Renal pelvis (tissue), 12 donors: ENCODE results near the gene CKAP2. TPM values are rescaled to one million over a fixed set of nuclear protein-coding genes. Genes with fewer than 3 reads are reported as not detected.
"Not testable (repeated sequence)": the region's sequence is repeated elsewhere in the genome, so short reads cannot be mapped to it uniquely, and the experiment has no call there.

ENCODE experiments used
- DNase-seq: peaks from one replicate; pipeline ENCODE4 v3.0.0-alpha.2; 2013
- long read RNA-seq, 16 experiments: transcript quantifications; one replicate each; lab custom pipeline, GENCODE V29; 2026
- polyA plus RNA-seq, 3 donors: library from polyadenylated mRNA; unstranded; fragments of 120-200 nt; gene quantifications; one replicate each; pipeline ENCODE4 v1.2.1, GENCODE V29; 2013; ENCODE audit not compliant: insufficient read length in 3 of 3

Gene CKAP2, protein sequence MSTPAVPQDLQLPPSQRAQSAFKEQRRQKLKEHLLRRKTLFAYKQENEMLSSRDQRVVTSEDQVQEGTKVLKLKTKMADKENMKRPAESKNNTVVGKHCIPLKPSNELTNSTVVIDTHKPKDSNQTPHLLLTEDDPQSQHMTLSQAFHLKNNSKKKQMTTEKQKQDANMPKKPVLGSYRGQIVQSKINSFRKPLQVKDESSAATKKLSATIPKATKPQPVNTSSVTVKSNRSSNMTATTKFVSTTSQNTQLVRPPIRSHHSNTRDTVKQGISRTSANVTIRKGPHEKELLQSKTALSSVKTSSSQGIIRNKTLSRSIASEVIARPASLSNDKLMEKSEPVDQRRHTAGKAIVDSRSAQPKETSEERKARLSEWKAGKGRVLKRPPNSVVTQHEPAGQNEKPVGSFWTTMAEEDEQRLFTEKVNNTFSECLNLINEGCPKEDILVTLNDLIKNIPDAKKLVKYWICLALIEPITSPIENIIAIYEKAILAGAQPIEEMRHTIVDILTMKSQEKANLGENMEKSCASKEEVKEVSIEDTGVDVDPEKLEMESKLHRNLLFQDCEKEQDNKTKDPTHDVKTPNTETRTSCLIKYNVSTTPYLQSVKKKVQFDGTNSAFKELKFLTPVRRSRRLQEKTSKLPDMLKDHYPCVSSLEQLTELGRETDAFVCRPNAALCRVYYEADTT
- 10 to 100 TPM; 50.6 to 63.5 (median 51.1) TPM for polyA plus RNA-seq
- long read RNA-seq, donor 1, partial matches to known transcripts: 0 of 5 reads
- long read RNA-seq, donor 1, other reads (novel, unspliced or antisense): 0 of 5 reads
- long read RNA-seq, donor 2, transcript CKAP2-201 (9 exons, 3,375 nt): major isoform, 5 of 34 reads
- long read RNA-seq, donor 2, partial matches to known transcripts: 24 of 34 reads
- long read RNA-seq, donor 2, other reads (novel, unspliced or antisense): 0 of 34 reads
- long read RNA-seq, donor 3, transcript CKAP2-201 (9 exons, 3,375 nt): major isoform, 5 of 7 reads
- long read RNA-seq, donor 3, partial matches to known transcripts: 0 of 7 reads
- long read RNA-seq, donor 3, other reads (novel, unspliced or antisense): 0 of 7 reads
- long read RNA-seq, donor 4, partial matches to known transcripts: 0 of 4 reads
- long read RNA-seq, donor 4, other reads (novel, unspliced or antisense): 0 of 4 reads
- long read RNA-seq, donor 5, transcript CKAP2-201 (9 exons, 3,375 nt): major isoform, 5 of 13 reads
- long read RNA-seq, donor 5, partial matches to known transcripts: 7 of 13 reads
- long read RNA-seq, donor 5, other reads (novel, unspliced or antisense): 0 of 13 reads
- long read RNA-seq, donor 6, transcript CKAP2-201 (9 exons, 3,375 nt): major isoform, 5 of 8 reads
- long read RNA-seq, donor 6, partial matches to known transcripts: 0 of 8 reads
- long read RNA-seq, donor 6, other reads (novel, unspliced or antisense): 0 of 8 reads
- long read RNA-seq, donor 7, transcript CKAP2-201 (9 exons, 3,375 nt): major isoform, 7 of 19 reads
- long read RNA-seq, donor 7, partial matches to known transcripts: 9 of 19 reads
- long read RNA-seq, donor 7, other reads (novel, unspliced or antisense): 0 of 19 reads
- long read RNA-seq, donor 8, partial matches to known transcripts: 0 of 2 reads
- long read RNA-seq, donor 8, other reads (novel, unspliced or antisense): 0 of 2 reads
- long read RNA-seq, donor 9, partial matches to known transcripts: 6 of 12 reads
- long read RNA-seq, donor 9, other reads (novel, unspliced or antisense): 0 of 12 reads
- long read RNA-seq, donor 10, transcript CKAP2-204 (2 exons, 798 nt): major isoform, 5 of 34 reads
- long read RNA-seq, donor 10, partial matches to known transcripts: 26 of 34 reads
- long read RNA-seq, donor 10, other reads (novel, unspliced or antisense): 0 of 34 reads
- long read RNA-seq, donor 11, partial matches to known transcripts: 9 of 17 reads
- long read RNA-seq, donor 11, other reads (novel, unspliced or antisense): 0 of 17 reads
- long read RNA-seq, donor 12, transcript CKAP2-201 (9 exons, 3,375 nt): major isoform, 8 of 22 reads
- long read RNA-seq, donor 12, partial matches to known transcripts: 7 of 22 reads
- long read RNA-seq, donor 12, other reads (novel, unspliced or antisense): 0 of 22 reads
- long read RNA-seq, donor 13, partial matches to known transcripts: 0 of 7 reads
- long read RNA-seq, donor 13, other reads (novel, unspliced or antisense): 0 of 7 reads
- long read RNA-seq, donor 14: 0 reads
- long read RNA-seq, donor 15: 0 reads
- long read RNA-seq, donor 16, partial matches to known transcripts: 6 of 12 reads
- long read RNA-seq, donor 16, other reads (novel, unspliced or antisense): 0 of 12 reads

DNA sequence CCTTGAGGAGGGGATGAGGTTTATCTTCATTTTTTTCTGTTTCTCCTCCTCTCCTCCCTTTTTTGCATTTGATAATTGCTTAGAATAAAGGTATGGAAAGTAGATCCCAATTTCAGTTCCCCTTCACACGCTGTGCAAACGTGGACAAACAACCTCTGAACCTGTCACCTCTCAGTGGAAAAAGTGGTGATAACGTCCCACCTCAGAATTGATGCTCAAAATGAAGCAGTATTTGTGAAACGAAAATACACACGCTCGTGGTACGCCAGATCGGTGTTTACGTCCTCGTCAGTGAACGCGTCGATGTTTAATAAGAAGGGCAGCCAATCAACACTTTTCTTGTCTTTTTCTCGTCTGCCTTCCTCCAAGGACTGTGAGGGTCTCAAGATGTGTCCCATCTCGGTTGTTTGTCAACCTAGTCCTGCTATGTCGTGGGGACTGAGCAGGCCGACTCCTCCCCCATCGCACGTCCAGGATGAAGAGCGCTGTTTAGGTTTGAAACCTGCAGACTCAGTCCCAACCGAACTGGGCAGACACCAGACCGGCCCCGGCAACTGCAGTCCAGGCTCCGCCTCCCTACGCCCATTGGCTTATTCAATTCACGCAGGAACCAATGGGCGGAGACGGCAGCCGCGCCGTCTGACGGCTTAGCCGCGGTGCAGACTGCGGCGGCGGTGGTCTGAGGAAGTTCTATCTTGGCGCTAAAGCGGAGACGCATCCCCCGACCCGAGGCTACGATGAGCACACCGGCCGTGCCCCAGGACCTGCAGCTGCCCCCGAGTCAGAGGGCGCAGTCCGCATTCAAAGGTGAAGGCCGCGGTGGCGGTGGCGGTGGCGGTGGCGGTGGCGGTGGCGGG lies at the start of gene CKAP2:
Gene CKAP2, plus strand, starts transcription at position 659 of the 857 bp plus-strand sequence. Its CDS starts 79 bp downstream, at position 738.
- DNase-seq: peak; percentile 93

DNA sequence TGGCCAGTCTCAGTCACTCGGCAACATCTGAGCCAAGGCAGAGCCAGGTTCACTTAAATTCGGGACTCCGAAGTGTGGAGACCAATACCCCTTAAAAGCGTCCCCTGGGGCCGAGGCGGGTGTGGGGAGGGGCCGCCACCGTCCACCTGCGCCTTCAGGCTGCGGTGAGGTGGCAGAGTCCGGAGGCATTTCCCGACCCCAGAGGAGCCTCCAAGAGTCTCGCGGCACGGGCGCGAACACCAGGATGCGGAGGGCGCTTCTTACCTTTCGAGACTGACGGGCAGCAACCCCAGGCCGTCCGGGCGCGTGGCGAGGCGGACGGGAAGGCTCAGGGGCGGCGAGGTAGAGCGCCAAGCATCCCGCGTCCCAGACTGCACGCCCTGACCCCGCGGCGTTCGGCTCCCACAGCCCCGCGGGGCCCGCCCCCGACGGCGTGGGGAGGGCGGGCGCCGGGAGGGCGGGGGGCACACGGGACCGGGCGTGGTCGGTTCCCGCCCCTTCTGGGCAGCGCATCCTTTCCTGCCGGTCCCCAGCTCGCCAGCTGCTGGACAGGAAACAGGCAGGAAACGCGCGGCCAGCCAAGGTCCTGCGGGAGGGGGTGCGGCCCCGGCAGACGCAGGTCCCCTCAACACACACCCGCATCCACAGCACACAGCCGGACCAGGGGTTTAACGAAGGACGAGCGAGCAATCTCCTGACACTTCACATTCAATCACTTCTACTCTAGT lies 49.3 kb upstream of the CKAP2 start, which contains the start of gene THSD1:
Gene THSD1, minus strand, starts transcription at position 406 of the 728 bp plus-strand sequence. CDS start 3,572 bp downstream, outside the sequence.
- no peak for DNase-seq

DNA sequence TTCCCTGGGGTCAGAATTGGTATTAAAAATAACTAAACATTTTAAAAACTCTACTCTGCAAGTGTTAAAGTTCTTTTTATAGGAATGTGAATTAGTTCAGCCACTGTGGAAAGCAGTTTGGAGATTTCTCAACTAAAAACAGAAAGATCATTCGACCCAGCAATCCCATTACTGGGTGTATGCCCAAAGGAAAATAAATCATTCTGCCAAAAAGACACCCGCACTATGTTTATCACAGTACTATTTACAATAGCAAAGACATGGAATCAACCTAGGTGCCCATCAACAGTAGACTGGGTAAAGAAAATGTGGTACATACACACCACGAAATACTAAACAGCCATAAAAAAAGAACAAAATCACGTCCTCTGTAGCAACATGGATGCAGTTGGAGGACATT lies 48.6 kb upstream of the CKAP2 start:
- DNase-seq: no peak

DNA sequence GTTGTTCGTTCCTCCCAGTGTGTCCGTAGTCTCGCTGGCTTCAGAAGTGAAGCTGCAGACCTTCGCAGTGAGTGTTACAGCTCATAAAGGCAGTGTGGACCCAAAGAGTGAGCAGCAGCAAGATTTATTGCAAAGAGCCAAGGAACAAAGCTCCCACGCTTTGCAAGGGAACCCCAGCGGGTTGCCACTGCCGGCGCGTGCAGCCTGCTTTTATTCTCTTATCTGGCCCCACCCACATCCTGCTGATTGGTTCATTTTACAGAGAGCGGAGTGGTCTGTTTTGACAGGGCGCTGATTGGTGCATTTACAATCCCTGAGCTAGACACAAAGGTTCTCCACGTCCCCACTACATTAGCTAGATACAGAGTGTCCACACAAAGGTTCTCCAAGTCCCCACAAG lies 47.8 kb upstream of the CKAP2 start:
- not testable (repeated sequence) for DNase-seq

DNA sequence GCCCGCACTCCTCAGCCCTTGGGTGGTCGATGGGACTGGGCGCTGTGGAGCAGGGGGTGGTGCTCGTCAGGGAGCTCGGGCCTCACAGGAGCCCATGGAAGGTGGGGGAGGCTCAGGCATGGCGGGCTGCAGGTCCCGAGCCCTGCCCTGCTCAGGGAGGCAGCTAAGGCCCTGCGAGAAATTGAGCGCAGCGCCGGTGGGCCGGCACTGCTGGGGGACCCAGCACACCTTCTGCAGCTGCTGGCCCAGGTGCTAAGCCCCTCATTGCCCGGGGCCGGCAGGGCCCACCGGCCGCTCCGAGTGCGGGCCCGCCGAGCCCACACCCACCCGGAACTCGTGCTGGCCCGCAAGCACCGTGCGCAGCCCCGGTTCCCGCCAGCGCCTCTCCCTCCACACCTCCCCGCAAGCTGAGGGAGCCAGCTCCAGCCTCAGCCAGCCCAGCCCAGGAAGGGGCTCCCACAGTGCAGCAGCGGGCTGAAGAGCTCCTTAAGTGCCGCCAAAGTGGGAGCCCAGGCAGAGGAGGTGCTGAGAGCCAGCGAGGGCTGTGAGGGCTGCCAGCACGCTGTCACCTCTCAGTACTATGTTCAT lies 47.1 kb upstream of the CKAP2 start:
- not testable (repeated sequence) for DNase-seq

DNA sequence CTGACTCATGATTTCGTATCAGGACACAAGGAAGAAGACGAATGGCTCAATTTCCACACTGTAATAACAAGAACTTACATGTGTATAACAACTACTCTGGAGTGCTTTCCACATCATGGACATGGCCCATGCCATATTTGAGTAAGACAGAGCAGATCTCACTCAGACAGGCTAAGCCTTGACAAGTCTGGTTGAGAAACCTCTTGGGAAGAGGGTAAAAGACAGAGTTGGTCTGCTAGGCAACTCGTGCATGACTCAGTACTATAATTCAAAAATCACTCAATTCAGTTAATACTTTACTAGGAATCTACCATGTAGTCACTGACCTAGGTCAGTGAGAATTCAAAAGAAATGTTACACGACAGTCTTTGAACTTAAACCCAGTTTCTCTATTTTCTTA lies 43.6 kb upstream of the CKAP2 start:
- no peak for DNase-seq

DNA sequence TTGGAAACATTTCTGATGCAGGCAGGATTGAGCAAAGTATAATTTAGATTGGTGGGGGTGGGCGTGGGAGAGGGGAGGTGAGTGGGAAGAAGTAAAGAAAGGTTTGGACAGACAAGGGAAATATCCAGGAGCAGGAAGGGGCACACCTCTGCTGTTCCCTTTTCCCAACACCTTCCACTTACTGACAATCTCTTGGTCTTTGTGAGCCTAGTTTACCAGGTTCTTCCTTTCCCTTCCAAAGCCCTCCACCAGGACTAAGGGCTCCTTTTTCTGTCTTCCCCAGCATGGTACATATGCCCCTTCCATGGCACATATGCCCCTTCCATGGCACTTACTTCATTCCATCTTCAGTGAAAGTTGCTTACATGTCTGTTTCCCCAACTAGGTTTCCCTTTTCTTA lies 43.1 kb upstream of the CKAP2 start:
- DNase-seq: no peak

DNA sequence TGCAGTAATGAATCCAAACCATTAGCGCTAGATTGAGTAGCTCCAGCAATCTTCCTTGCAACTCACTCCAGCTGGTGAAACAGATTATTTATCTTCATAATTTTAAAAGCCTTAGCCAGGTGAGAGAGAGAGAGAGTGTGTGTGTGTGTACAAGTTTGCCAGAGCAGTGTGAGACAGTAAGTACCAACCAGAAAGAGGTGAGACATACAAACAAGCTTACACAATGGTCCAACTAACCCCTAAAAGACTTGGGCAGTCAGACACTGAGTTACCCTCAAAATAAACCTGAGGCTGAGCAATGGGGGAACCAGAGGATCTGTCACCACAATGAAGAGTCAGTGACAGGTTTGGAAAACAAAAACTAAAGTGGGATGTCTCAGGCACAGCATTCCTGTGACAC lies 41.2 kb upstream of the CKAP2 start:
- DNase-seq: no peak

DNA sequence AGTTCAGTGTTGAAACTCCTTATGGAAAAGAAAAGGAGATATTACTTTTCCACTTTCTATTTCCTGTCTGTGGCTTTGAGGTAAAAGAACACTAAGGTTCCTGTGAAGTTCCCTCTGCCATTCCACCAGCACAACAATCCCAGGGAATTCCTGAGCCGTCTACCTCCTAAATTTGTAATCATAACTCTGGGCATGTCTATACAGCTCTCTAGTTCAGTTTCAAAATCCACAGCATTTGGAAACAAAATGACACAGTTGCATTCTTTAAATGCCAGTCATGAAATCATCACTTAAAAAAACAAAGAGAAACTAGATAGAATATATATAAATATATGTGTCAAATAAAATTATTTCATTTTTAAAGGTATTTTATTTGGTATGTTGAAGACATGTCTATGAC lies 40.3 kb upstream of the CKAP2 start:
- no peak for DNase-seq

DNA sequence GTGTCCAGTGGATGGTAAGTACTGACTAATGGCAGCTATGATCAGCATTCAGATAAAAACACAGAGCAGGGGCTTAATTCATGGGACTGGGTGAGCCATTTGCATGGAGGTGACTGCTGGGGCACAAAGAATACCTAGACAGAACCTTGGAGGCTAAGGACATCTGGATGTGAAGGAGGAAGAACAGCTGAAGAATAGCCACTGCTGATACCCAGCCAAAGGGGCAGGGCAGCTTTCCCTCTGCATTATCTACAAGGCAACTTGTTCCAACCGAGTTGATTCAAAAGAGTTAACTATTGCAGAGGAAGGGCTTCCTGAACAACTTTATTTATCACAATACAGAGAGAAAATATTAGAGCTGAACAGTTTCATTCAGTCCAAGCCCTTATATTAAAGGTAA lies 36.2 kb upstream of the CKAP2 start:
- no peak for DNase-seq

DNA sequence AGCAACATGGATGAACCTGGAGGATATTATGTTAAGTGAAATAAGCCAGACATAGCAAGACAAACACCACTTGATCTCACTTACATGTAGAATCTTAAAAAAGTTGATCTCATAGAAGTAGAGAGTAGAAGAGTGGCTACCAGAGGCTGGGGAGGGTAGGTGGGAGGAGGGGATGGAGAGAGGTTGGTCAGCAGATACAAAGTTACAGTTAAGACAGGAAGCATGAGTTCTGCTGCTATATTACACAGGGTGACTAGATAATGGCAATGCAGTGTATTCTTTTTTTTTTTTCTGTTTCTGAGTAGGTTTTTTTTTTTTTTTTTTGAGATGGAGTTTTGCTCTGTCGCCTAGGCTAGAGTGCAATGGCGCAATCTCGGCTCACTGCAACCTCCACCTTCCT lies 34.1 kb upstream of the CKAP2 start:
- no peak for DNase-seq

DNA sequence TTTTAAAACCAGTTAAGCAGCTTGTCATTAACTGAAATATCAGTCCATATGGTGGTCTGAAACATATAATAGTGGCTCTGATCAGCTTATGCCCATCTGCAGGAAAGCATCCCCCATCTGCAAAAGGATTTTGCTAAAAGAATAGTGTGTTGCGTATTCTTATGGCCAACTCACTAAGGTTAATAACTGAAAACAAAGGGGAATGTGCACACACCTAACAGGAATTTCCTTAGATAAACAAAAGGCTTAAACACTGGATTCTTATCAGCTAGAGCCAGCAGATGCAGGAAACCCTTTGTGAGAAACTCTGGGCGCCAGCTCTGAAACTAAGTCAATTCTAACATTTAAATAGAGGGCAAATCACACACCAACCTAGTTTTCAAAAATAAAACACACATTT lies 27.0 kb upstream of the CKAP2 start:
- no peak for DNase-seq

DNA sequence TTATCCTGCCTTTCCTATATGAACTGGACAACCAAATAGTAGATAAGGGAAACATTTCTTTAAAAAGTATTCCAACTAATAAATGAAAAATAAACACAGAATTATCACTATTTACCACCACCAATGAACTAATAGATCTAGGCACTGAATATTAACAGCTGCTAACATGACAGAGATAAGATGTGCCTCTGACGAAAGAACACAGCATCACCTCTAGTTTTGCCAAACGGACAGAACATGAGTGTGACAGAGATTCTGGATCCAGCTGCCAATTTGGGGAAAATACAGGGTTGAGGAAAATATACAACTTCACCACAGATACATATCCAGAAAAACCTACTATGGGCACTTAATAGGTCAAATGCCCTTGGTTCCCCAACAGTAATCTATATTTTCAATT lies 22.8 kb upstream of the CKAP2 start:
- no peak for DNase-seq

DNA sequence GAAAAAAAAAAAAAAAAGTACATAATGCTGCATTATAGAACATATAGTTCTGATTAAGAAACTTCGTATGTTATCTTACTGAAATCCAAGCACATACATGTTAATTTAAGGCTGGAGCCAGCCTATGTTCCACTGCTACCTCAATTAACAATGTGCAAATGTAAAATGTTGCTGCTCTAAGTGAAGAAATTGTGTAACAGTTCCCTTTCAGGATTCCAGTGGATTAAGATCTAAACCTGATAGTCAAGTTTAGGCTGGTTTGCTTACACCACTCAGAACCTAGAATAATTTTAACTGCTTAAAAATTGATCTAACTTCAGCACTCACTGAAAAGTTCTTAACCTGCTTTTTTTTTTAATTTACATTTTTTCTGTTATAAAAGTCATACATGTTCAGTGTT lies 9.0 kb upstream of the CKAP2 start:
- DNase-seq: no peak

DNA sequence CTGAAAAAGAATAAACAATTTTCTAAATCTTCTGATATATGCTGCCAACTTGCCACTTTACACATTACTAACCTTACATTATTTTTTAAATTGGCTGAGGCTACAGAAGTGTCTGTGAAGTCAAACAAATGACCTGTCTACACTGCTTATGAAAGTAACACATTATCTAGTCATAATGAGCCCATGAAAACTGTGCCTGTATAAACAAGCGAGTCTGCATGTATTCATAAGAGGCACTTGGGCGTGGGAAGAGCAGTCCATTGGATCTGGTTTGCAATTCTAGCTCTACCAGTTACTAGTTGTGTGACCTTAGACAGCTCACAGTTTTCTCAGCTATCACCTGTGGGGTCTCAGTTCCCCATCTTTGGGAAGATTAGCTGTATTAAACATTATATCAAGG lies 7.9 kb upstream of the CKAP2 start:
- DNase-seq: no peak

DNA sequence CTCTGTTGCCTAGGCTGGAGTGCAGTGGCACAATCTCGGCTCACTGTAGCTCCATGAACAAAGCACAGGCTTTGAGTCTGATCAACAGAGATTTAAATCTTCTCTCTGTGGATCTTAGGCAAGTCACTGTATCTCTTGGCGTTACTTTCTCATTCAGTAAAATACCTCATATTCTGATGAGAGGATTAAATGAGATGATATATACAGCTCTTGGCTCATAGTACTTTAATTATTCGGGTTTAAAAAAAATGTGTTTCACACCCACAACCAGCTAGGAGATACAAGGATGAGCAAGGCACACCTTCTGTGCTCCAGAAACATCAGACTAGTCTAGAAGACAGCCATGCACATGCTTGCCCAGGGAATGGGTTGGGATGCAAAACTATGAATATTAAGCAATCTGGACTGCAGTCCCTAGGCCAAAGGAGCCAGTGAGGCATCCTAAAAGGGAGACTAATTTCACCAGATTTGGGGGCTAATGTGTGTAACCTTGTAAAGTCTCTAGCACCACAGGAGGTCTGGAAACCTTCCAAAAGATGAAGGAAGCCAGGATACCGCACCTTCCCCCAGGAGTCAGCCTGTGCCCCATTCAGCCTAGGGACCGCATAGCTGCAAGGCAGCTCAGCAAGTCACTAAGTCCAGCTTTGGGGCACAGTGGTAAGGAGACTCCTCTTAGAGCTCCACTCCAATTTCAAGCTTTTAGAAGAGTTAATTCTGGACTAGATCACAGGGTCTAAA lies 7.3 kb upstream of the CKAP2 start:
- no peak for DNase-seq
